Neural progenitor cell (in vitro differentiated cells): ENCODE data around the gene CD22.

ENCODE experiments used
- EZH2 ChIP-seq: fragments of 200-600 bp; sonication (generic); IDR thresholded peaks from 2 replicates; pipeline ENCODE4 v1.6.1; 2017; ENCODE audit warnings: antibody characterized with exemption, mild to moderate bottlenecking, moderate library complexity
- EZH2phosphoT487 ChIP-seq: fragments of 200-600 bp; sonication (generic); IDR thresholded peaks from 2 replicates; pipeline ENCODE4 v1.6.1; 2017; ENCODE audit warnings: antibody characterized with exemption

DNA sequence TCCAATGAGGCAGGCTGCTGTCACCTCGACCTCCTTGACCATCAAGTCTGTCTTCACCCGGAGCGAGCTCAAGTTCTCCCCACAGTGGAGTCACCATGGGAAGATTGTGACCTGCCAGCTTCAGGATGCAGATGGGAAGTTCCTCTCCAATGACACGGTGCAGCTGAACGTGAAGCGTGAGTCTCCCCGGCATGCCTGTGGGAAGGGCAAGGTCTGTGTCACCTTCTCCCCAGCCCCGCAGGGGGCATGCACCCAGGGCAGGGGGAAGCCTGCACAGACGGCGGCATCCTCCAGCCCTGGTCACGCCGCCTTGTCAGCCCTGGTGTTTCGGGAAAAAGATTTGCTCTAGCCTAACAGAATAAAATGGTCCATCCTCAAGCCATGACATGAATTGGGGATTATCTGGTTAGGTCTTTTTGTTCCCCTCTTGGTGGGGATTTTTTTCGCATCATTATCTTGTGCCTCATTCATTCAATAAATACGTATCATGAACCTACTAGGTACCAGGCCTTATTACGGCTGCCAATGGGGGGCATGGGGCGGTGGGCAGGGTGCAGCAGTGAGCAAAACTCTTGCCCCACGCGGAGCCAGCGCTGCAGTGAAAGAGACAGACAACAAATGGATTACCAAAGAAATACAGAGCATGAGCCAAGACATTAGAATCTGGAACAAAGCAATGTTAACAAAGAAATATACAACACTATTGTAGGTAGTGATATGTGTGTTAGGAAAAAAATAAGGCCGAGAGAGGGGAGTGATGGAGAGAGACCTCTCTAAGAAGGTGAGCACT lies 7.4 kb downstream of the CD22 start:
- TF ChIP-seq EZH2 (no peak), EZH2phosphoT487 (no peak)
